Dermis microvascular lymphatic vessel endothelial cell (primary cell): ENCODE measurements around the gene SHC2. TPM values are rescaled to one million over a fixed set of nuclear protein-coding genes. Genes with fewer than 3 reads are reported as not detected.
A peak's percentile ranks its signal among the peaks of the same experiment; 100 is the strongest.
"Not testable (repeated sequence)": the region's sequence is repeated elsewhere in the genome, so short reads cannot be mapped to it uniquely, and the experiment has no call there.

Experiments
- DNase-seq, 2 donors: peaks; one replicate each; pipeline versions ENCODE4 v3.0.0 to v3.0.0-alpha.2; 2010; ENCODE audit warnings: low read depth in 2 of 2
- total RNA-seq: library from RNA; depleted of rRNA; stranded (reverse); fragments of >200 nt; gene quantifications from 2 replicates; pipeline ENCODE4 v1.2.1, GENCODE V29; 2014

The SHC2 gene
- total RNA-seq, 1 donor from 2014 or later: 7.6 TPM

DNA sequence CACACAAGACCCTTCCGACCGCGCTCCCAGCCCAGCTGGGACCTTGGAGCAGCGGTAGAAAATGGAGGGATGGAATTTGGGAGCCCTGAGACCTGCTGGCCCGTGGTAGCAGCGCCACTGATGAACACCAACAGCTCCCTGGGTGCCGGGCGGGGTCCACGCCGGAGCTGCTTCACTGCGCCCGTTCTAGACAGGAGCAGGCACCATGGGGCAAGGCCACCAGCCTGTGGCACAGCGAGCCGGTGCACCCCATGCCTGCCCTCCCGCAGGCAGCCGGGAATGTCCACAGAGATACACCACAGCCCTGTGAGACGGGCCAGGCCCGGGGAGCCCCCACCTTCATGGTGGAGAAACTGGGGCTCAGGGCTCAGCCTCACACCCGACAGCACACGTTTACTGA, 9.9 kb upstream of the SHC2 start:
- DNase-seq: no peak

DNA sequence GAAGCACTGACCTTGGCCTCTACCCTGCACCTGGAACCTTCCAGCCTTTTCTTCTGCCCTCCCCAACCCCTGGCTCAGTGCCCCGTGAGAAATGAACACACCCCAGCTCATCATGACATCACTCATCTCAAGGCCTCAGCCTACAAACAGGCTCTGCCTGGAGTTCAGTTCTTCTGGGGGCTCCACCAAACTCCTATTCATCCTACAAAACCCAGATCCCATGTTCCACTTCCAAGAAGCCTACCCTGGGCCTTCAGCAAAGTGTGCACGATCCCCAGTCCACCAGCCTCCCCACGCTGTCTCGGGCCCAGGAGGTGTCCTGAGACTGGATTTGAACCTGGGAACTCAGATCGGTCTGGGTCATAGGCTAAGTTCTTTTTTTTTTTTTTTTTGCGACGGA, 9.0 kb upstream of the SHC2 start:
- DNase-seq: no peak

DNA sequence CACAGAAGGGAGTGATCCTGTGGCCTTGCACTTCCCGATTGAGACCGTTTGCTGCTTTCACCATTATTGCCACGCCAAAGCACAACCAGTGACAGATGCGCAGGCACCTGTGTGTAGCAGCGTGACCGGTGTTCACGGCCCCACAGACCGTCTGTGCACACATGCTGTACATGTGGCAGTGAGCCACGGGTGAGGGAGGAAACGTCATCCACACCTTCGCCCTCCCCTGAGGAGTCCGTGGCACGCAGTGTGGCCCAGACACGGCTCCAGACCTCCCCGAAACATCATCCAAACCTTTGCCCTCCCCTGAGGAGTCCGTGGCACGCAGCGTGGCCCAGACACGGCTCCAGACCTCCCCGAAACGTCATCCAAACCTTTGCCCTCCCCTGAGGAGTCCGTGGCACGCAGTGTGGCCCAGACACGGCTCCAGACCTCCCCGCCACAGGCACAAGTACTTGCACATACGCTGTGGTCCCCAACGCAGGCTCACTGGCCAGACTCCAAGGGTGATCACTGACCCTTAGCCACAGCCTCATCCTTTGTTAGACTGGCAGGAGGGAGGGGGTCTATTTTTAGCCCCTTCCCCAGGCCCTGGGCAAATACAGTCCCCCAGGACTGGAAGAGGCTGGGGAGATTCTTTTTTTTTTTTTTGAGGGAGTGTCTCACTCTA, 7.9 kb upstream of the SHC2 start:
- DNase-seq: no peak

DNA sequence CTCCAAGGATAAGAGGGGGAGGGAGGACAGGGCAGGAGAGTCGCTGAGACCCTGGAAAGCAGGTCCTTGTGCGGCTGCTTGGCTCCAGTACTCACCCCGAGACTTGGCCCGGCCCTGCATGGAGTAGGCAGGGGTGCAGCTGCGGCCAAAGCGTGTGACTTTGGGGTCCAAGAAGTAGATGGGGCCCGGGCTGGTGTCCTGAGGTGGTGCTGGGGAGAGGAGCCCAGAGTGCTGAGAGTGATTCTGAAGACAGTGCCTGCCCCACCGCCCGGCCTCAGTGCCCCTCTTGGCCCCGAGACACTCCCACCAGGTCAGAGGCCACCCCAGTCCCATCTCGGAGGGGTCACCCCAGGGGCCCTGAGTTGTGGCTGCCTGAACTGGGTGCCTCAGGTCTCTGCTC, 6.7 kb upstream of the SHC2 start:
- no peak for DNase-seq

DNA sequence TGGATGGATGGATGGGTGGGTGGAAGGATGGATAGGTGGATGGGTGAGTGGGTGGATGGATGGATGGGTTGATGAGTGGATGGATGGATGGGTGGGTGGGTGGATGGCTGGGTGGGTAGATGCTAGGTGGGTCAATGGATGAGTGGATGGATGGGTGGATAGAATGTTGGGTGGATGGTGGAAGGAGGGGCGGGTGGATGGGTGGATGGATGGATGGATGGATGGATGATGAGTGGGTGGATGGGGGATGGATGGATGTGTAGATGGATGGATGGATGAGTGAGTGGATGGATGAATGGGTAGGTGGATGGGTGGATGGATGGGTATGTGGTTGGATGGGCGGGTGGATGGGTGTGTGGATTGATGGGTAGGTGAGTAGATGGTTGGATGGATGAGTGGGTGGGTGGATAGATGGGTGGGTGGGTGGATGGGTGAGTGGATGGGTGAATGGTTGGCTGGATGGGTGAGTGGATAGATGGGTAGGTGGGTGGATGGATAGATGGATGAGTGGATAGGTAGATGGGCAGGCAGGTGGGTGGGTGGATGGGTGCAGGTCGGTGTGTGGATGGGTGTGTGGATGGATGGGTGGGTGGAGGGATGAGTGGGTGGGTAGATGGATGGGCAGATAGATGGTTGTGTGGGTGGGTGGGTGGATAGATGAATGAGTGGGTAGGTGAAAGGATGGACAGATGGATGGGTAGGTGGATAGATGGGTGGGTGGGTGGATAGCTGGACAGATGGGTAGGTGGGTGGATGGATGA, 4.4 kb upstream of the SHC2 start:
- DNase-seq: no peak

DNA sequence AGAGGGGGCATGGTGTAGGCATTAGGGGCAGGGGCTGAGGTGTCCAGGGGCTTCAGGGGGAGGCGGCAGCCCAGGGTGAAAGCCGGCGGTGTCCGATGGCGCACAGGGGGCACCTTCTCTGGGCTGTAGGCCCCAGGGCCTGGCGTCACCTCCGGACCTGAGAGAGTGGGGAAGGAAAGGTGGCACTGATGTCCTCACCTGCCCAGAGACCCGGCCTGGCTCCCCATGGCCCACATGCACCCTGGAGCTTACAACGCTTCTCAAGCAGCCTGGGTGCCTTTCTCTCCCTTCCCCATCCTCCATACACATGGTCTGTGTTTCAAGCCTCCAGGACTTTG, 3.3 kb upstream of the SHC2 start:
- DNase-seq: no peak

DNA sequence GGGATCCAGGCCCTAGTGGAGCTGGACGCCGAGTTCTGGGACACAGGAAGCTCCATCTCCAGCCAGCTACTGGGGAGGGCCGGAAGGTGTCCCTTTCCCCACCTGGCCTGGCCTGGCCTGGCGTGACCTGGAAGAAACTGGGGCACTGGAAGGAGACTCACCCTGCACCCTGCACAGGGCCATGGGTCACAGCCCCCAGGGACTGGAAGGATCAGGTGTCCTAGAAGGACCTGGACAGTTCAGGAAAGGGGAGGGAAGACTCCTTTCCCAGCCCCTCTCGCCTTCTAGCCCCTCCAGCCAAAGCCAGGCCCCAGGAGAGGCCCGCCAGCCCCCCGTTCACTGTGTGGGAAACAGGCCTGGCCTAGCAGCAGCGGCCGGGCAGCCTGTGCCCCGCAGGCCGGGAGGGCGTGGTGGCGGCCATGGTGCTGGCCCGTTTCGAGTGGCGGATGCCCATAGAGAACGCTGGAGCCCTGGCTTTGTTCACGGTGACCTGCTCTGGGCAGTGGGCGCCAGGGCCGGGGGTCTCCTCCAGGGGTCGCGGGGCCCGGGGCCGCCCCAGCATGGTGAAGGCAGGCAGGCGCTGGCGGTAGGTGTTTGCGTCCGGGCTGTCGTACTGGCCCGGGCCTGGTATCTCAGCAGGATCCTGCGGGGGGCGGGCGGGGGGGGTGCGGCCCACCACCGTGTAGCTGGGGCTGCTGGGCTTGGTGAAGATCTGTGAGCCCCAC, 2.8 kb upstream of the SHC2 start:
- DNase-seq: no peak

DNA sequence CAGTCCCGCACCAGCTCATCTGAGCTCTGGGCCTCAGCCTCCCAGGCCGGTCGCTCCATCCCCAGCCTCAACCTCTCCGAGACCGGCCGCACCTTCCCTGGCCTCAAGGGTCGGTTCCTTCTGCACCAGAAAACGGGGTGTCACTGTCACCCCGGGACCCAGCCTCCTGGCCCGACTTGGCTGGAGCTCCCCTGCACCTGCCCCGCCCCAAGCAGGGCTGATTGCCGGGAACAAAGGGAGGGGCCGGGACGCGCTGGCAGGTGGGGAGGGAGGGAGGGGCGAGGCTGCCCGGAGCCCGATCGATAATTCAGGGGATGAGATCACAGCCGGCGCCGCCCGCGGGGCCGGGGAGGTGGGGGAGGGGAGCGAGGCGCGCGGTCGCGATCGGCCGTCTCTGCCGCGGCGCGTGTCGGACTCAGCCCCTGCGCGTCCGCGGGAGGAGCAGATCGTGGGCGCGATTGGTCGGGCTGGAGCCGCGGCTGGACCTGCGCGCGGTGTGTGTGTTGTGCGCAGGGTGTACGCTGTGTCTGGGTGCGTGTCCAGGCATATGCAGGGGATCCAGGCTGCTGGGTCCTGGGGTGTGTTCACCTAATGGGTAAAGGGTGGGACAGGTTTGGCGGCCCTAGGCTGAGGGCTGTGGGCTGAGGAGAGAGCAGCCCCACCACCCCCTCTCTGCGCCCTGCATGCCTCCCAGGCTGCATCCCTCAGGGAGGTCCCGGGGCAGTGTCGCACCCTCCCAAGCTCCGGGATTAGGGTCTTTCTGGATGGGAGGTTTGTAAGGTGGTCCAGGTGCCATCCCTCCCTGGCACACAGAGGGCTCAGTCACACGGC, 1.1 kb upstream of the SHC2 start:
- no peak for DNase-seq

DNA sequence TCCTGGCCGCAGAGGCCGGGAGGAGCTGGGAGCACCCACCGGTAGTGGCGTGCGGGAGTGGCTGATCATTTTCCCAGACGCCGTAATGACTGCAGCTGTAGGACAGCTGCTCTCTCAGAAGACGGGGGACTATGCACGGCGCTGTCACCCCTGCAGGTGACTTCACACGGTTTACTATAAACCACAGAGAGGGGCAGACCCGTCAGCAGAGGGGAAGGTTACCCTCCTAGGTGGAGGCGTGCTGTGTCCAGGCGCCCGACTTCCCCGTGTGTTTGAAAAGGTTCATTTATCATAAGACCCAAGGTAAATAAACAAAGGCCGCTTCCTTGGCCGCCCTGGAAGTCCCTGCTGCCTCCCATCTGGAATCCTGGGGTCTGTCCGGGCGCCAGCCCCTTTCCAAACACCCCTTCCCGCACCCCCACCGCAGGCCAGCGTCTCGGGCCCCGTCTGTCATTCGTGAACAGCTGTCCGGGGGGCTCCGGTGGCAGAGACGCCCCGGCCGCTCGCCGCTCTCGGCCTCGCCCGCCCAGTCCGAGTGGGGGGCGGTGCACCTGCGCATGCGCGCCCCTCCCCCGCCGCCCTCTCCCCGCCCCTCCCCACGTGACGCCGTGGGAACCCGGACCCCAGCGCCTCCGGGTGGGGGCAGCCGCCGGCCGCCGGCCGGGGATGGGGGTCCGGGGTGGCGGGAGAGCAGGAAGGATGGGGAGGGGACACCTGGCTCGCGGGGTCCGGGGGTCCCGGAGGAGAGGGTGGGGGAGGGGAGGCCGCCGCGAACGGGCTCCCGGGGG, 915 bp downstream of the SHC2 start:
- peak in 1 of 2 donors; percentile 46 for DNase-seq

DNA sequence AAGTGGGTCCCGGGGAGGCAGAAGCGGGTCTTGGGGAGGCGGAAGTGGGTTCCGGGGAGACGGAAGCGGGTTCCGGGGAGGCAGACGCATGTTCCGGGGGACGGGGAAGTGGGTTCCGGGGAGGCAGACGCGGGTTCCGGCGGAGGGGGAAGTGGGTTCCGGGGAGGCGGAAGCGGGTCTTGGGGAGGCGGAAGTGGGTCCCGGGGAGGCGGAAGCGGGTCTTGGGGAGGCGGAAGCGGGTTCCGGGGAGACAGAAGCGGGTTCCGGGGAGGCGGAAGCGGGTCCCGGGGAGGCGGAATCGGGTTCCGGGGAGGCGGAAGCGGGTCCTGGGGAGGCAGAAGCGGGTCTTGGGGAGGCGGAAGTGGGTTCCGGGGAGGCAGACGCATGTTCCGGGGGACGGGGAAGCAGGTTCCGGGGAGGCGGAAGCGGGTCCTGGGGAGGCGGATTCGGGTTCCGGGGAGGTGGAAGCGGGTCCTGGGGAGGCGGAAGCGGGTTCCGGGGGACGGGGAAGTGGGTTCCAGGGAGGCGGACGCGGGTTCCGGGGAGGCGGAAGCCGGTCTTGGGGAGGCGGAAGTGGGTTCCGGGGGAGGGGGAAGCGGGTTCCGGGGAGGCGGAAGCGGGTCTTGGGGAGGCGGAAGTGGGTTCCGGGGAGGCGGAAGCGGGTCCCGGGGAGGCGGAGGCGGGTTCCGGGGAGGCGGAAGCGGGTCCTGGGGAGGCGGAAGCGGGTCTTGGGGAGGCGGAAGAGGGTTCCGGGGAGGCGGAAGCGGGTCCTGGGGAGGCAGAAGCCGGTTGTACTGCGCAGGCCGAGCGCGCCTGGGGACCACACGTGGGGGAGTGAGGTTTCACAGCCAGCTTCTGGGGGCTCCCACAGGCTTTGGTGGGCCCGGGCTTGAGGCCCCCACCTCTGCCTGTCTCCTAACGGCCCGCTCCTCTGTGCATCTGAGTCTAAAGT, 2.5 kb downstream of the SHC2 start:
- no peak for DNase-seq

DNA sequence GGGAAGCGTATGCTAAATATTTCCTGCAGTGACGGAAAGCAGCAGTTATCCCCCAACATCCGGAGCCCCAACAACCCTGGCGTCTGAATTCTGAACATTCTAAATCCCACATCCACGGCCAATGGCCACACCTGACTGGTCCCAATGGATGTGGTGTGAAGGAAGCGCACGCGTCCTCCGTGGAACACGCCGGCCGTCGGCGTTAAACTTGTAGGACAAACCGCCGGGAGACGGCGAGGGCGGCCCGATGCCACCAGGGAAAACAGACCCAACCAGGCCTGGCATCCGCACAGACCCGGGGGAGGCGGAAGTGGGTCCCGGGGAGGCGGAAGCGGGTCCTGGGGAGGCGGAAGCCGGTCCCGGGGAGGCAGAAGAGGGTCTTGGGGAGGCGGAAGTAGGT, 3.2 kb downstream of the SHC2 start:
- DNase-seq: no peak

DNA sequence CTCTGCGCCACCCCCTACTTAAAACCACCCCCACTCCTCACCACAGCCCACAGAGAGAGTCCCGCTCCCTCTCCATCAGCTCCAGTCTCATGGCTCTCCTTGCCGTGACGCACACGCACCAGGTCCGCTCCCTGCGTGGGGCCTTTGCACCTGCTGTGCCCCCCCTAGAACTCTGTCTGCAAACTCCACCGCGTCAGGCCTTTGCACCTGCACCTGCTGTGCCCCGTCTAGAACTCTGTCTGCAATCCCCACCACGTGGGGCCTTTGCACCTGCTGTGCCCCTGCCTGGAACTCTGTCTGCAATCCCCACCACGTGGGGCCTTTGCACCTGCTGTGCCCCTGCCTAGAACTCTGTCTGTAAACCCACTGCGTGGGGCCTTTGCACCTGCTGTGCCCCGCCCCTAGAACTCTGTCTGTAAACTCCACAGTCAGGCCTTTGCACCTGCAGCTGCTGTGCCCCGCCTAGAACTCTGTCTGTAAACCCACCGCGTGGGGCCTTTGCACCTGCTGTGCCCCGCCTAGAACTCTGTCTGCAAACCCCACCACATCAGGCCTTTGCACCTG, 4.2 kb downstream of the SHC2 start:
- no peak for DNase-seq

DNA sequence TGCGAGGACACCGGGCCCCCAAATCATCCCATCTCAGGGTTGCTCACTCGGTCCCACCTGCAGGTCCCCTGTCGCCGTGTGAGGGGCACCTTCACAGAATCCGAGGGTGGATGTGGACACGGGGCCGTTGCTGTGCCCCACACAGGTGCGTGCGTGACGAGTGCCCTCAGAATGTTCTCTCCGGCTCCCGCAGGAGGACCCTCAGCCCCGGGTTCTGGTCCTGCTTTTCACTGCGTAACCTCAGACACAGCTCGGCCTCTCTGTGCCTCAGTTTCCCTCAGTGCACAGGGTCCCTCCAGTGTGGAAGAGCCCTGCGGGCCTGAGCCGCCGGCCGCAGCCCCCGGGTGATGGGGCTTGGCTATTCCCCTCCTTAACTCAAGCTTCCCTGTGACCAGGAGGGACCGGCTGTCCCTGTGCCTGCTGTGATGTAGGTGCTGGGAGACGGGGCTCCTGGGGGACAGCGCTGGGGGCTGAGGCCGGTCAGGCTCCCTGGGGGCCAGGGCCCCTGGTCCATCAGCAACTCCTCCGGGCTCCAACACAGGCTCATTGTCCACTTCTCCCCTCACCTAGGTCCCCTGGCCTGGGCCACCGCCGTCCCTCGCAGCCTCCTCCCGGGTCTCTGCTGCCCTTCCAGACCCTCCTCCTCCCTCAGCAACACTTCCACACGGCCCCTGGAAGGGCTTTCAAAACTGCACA, 4.8 kb downstream of the SHC2 start:
- DNase-seq: no peak

DNA sequence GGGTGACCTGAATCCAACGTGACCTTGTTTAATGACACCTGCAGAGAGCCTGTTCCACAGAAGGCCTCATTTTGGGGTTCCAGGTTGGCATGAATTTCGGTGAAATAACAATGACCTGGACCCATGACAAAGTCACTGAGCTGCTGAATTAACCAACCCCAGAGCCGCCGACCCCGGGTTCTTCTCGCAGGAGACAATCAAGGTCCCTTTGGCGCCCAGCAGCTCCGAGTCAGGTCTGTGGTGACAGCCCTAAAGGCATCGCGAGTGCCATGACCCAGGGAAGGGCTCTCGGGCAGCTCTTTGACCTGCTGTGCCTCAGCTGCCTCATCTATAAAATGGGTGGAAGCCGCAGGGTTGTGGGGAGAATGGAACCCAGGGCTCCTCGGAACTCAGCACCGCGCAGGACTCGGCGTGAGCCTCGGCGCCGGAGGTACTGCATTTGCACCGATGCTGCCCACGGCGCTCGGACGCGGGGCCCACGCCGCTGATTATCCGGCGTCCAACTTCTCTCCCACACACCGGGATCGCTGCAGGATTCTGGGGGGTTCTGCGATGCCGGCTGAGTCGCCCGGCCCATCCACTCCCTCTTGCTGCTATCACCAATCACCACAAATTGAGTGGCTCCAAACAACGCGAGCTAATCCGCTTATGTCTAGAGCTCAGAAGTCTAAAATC, 5.7 kb downstream of the SHC2 start:
- DNase-seq: no peak

DNA sequence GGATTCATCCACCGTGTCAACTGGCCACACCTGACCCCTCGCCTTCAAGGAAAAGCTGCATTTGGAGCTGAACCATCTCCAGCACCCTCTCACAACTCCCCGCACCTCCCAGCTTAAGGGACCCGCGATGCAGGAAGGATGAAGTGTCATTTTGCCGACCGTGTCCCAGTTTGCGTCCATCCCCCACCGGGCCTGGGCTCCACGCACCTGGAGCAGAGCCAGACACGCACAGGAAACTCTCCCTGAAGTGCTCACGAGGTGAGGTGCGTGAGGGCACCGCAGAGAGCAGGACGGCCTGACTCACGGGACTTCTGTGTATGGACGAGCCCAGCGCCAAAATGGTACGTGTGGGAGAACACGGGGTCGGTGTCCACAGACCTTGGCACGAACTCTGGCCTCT, 7.2 kb downstream of the SHC2 start:
- DNase-seq: no peak

DNA sequence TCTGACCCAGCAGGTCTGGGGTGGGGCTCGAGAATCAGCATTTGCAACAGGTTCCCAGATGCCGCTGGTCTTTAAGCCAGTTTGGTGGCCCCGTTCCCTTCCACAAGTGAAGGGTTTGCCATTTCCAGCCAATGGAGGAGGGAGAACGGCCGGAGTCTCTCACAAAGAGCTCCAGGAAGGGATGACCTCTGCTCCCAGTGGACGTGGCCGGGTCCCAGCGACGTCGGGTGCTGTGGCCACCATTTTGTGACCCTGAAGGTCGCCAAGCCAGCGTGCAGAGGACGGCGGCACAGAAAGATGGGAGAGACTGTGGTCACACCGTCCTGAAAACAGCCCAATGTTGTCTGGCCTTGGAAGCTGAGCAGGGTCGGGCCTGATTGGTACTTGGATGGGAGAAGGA, 8.0 kb downstream of the SHC2 start:
- no peak for DNase-seq

DNA sequence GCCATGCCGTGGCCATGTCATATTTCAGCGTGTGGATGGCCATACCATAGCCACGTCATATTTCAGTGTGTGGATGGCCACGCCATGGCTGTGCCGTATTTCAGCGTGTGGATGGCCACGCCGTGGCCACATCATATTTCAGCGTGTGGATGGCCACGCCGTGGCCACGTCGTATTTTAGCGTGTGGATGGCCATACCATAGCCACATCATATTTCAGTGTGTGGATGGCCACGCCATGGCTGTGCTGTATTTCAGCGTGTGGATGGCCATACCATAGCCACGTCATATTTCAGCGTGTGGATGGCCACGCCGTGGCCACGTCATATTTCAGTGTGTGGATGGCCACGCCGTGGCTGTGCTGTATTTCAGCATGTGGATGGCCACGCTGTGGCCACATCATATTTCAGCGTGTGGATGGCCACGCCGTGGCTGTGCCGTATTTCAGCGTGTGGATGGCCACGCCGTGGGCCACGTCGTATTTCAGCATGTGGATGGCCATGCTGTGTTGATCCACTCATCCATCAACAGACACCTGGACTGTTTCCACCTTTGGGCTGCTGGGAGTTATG, 9.8 kb downstream of the SHC2 start:
- not testable (repeated sequence) for DNase-seq

DNA sequence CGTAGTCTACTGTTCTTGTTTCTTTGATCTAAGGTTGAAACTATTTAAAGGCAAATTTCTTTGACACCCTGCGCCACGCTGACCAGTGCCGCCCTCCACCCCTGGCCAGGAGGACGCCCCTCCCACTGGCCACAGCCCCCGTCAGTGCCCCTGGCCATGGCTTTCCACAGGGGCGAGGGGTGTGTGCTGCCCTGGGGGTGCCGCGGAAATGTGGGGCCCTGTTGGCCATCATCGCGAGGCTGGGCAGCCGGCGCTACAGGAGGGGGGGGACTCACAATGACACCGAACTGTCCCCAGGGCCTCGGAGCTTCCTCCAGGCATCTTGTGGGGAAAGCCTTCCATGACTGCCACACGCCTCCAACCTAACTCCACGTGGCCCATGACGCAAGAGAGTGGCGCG, 10.9 kb downstream of the SHC2 start:
- DNase-seq: no peak
